ENCODE results near the gene SLC28A3.

SLC28A3 gene

DNA sequence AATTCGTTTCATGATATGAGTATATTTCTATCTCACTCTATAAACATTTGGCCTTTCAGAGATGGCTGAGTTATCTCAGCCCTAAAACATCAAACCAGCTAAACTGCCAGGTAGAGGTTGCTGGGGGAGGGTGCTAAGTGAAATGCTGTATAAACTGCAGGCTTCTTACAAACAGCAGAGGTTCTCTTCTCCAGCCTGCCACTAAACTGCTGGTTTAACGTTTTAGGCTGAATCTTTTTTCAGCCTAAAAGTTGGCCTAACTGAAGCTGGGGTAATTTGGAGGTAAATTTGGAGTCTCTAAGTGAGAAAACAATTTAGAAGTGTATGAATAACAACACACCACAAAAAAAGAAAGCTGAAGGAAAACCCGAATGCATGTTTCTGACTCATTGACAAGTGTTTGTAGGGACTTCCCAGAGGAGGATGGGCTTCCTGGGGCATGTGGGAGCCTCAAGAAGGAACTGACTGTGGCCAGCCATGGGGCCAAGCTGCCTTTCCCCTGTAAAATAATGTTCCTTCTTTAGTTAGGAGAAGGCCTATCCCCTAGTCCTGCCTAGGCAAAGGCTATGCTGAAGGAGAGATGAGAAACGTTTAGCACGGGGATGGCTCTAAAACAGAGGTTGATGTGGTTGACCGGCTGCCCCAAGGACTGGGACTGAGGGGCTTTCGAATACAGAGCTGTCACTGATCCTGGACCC is 44.3 kb downstream of the SLC28A3 start:
- no peak for DNase-seq

GRCh38 chr9:84294241-84294950 is 46.2 kb downstream of the SLC28A3 start:
- no peak for DNase-seq

DNA sequence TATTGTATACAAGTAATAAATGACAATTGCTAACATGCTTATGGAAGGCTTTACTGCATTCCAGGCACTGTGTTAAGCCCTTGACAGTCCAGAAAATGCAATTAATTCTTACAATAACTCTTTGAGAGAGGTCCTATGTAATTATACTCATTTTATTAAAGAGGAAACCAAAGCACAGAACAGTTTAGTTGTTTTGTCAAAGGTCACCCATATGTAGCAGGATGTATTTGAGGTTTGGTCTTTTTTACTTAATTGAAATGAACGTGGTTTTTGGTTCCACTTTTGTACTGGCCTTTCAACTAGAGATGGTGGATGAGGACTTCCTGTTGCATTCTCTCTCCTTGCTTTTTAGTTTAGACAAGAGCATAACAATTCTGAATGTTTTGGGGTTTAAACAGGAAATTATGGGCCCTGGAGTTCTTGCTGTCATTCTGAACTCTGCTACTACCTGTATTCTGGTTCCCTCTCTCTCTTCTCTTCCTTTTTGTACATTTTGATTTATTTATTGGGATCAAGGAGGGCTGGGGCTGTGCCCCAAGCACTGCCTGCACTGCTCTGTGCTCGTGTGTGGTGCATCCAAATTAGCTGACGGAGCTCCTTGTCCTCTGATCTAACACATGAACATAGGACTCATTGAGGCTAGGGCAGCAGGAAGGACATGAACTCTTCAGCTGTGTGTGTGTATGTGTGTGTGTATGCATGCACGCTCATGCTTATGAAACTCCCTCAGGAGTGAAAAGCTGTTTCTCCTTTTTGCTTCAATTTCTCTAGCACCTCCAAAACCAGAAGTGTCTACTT is 47.4 kb downstream of the SLC28A3 start:
- DNase-seq, result no peak

DNA sequence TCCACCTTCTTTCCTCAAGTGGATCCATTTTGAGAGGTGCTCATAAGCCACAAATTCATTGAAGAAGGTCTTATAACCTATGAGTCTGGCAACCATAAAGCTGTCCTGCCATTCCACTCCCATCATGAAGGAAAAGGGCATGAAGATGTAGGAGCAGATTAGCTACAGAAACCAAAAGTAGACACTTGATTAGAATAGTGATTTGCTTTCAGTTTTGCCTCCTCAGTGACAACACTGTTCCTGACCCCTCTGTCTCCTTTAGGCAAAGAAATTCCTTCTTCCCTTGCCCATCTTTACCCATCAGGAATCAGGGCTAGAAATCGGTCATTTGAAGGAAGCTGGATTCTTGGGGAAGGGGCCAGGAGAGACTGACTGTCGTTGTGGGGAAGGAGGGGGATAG is 55.2 kb downstream of the SLC28A3 start:
- no peak for DNase-seq

DNA sequence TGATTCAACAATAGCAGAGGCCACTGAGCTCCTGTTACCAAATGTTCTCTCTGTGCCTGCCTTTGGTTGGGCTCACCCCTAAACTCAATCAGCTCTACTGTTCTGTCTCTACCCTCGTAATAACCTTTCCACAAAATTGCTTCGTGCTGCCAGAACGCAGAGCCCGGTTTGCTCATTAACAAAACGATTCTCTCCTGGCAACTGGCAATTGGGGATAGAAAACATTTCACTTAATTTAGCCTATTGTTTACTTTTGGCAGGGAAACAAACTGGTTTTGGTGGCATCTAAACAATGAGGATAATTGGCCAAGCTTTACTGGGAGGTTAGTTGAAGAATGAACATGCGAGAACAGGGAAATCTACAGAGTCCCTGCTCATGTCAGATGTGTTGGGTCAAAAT is 56.6 kb downstream of the SLC28A3 start:
- peak in 1 of 2 experiments; percentile 38 for DNase-seq

DNA sequence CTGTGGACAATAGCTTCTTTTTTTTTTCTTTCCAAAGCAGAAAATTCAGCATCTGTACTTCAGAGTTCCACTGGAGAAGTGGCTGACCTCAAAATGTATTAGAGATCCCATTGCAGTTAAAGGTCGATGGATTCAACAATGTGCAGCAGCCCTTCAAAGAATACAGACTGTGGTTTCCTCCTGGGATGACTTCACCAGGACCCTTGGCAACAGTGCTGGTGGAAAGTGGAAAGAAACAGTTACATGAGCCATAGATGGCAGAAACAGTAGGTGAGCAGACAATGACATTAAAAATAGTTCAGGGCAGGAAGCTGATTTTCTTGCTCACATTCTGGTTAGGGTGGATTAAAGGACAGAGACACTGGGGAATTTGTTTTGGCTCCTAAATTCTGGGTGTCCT is 62.4 kb downstream of the SLC28A3 start:
- DNase-seq, result no peak

GRCh38 chr9:84277646-84278045 is 62.9 kb downstream of the SLC28A3 start:
- DNase-seq, result no peak

DNA sequence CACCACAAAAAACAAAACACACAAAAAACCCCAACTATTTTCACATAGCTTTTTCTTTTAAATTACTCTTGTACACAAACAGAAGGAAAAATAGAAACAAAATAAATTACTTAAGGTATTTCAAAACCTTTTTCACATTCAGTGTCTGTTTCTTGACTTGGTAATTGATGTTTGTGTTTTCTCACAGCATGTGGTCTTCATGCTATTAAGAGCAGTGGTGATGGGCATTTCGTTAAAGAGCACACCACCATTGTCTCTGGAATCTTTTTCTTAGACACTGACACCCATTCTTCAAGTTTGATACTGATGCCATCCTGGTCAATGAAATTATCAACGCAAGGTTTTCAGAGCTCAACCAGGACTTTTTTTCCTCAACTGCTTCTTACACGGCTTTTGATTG is 63.8 kb downstream of the SLC28A3 start:
- no peak for DNase-seq

DNA sequence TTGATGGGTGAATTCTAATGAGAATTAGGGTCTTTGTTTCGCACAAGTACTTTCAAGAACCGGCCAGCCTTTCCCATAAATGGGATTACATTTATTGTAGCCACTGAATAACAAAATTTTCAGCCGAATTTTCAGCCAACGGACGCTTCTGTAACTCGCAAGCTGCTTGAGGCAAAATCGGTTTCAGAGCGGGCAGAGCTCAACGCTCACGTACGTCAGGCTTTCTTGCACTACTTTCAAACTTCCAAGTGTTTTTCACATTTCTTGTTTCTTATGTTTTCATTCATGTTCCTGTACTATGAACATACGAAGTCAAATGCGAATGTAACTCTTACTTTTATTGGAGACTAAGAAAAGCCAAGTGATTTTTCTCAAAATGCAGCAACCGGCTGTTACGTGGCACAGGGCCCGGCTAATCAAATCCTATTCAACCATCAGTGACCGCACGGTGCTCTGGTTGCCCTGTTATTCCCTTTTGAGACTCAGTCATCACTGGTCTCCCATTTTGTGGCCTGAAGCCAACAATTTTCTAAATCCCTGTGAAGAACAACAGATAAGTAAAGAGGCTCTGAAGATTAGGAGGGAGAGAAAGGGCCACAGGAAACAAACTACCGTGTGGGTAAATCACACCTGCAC is 68.5 kb downstream of the SLC28A3 start:
- no peak for DNase-seq

GRCh38 chr9:84271531-84271900 is 69.0 kb downstream of the SLC28A3 start:
- DNase-seq, result no peak

GRCh38 chr9:84270847-84271530 is 69.6 kb downstream of the SLC28A3 start:
- DNase-seq, result no peak

DNA sequence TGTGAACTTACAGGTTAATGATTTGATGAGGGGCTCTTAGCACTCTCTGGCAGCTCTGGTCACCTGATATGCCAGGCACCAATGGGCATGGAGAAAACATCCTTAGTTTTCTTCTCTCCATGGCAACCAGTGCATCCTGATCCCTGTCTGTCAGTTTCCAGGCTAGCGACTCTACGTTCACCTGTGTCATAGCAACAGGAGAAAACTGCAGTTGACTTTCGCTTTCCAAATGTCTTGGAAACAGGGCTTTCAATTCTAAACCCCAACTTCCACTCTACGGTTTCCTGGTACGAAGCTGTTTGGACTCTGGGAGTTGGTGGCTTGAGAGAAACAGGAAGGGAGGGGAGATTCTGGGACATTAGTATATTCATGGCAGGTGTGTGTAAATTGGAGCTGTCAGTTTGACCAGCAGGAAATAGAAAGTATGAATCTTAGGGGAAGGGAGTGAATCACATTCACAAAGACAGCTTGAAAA is 74.4 kb downstream of the SLC28A3 start:
- DNase-seq, result peak; percentile 36 to 72

DNA sequence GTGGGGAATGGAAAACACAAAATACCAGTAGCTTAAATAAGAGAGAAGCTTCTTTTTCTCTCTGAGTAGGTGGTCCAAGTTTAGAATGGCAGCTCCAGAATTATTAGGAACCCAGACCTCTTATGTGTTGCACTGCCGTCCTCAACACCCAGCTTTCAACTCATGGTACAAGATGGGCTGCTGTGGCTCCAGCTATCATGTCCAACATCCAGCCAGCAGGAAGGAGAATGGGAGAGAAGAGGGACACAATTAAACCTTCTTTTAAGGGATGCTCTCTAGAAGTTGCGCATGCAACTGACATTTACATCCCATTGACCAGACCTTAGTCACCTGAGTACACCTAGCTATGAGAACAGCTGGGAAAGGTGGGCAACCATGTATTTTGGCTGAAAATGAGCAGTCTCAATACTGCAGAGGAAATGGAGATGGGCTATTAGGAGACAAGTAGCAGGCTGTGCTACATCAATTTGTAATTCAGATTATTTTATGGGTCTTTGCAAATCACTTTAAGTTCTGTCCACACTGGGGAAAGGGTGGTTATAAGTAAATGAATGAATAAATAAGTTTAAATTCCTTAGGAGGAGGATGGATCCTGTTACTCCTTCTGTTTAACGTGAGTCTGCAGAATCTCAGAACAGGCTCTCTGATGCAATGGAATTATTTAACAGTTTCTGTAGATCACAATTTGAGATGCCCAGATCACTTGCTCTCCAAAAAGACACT is 76.1 kb downstream of the SLC28A3 start:
- no peak for DNase-seq

GRCh38 chr9:84261070-84261746 is 79.3 kb downstream of the SLC28A3 start:
- peak; percentile 77 to 81 for DNase-seq

DNA sequence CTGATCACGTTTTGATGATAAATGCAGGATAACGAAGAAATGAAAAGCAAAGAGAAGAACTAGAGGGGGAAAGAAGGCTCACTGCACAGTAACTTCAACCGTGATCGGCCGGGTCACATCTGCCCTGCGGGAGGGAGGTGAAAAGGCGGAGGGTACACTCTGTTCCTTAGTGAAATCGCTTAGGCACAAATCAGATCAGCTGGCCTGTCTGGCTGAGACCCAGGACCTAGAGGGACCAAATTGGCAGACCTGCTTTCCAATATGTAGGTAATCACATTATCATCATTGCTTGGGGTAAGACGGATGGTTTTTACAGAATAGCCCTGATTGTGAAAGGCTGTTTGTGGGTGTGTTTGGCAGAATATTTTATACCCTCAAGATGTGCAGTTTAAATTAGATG is 82.2 kb downstream of the SLC28A3 start:
- DNase-seq, result no peak

- DNase-seq, result no peak
Observed at GRCh38 chr9:84255696-84256095, 84.9 kb downstream of the SLC28A3 start.

- no peak for DNase-seq
Observed at GRCh38 chr9:84254972-84255371, 85.6 kb downstream of the SLC28A3 start.

DNA sequence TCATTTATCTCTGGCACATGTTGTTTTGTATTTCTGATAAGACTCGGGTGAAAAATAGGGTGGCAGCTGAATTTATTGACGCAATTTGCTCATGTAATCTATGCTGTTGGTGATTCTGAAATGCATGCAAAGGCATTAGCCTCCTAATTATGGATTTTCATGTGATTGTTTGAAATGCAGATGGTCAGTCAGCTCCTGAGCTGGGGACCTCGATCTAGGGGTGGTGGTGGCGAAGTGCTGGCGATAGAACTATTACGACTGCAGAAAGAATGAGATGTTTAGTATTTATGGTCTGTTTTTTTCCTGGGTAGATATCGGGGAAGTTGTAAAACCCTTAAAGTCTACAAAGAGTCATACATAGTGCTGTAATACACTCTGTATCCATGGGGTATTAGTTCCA is 88.6 kb downstream of the SLC28A3 start:
- no peak for DNase-seq

GRCh38 chr9:84241817-84242373 is 98.7 kb downstream of the SLC28A3 start:
- DNase-seq, result no peak

GRCh38 chr9:84239343-84239742 is 101.2 kb downstream of the SLC28A3 start:
- DNase-seq, result no peak

GRCh38 chr9:84238652-84239051 is 101.9 kb downstream of the SLC28A3 start:
- no peak for DNase-seq
